ENCODE data around the gene GP1BA. TPM values are rescaled to one million over a fixed set of nuclear protein-coding genes. Genes with fewer than 3 reads are reported as not detected.
"Not testable (repeated sequence)": the region's sequence is repeated elsewhere in the genome, so short reads cannot be mapped to it uniquely, and the experiment has no call there.

Gene GP1BA
- total RNA-seq, 1 donor from 2014 or later: 0.47 TPM

- peaks cover 6% of the 10 kb centered on the region for H3K9me3 Mint-ChIP-seq (ENCODE audit: unreplicated experiment)
- DNase-seq: no peak
- H3K27me3 Mint-ChIP-seq (ENCODE audit: unreplicated experiment): peaks cover 20% of the 10 kb centered on the region
- peaks cover 10% of the 10 kb centered on the region for H3K4me1 Mint-ChIP-seq (ENCODE audit: low read depth, unreplicated experiment)
- H3K4me3 Mint-ChIP-seq (ENCODE audit: unreplicated experiment): no peak overlapping the region
- H3K36me3 Mint-ChIP-seq (ENCODE audit: unreplicated experiment): no peaks in the 10 kb centered on the region
- no peak for TF ChIP-seq CTCF (IDR thresholded peaks at IDR 0.05; ENCODE audit: partially characterized antibody, unreplicated experiment)
- no peak overlapping the region for H3K27ac Mint-ChIP-seq (ENCODE audit: unreplicated experiment)
Measured at GRCh38 chr17:4901108-4901647, 30.9 kb upstream of the GP1BA start.

GRCh38 chr17:4901648-4902344, 30.3 kb upstream of the GP1BA start:
- no peak for DNase-seq
- H3K4me3 Mint-ChIP-seq (ENCODE audit: unreplicated experiment): no peak overlapping the region

GRCh38 chr17:4902540-4902939, 29.5 kb upstream of the GP1BA start:
- Mint-ChIP-seq H3K36me3 (ENCODE audit: unreplicated experiment) (no peaks in the 10 kb centered on the region), H3K27ac (ENCODE audit: unreplicated experiment) (no peak overlapping the region), H3K9me3 (ENCODE audit: unreplicated experiment) (peaks cover 6% of the 10 kb centered on the region), H3K4me3 (ENCODE audit: unreplicated experiment) (no peak overlapping the region), H3K27me3 (ENCODE audit: unreplicated experiment) (peaks cover 20% of the 10 kb centered on the region), H3K4me1 (ENCODE audit: low read depth, unreplicated experiment) (peaks cover 10% of the 10 kb centered on the region)
- no peak for TF ChIP-seq CTCF (IDR thresholded peaks at IDR 0.05; ENCODE audit: partially characterized antibody, unreplicated experiment)
- DNase-seq: no peak

More at GRCh38 chr17:4901648-4902344, 30.3 kb upstream of the GP1BA start:
- Mint-ChIP-seq H3K27me3 (ENCODE audit: unreplicated experiment) (peaks cover 20% of the 10 kb centered on the region), H3K4me1 (ENCODE audit: low read depth, unreplicated experiment) (peaks cover 10% of the 10 kb centered on the region), H3K9me3 (ENCODE audit: unreplicated experiment) (peaks cover 6% of the 10 kb centered on the region), H3K27ac (ENCODE audit: unreplicated experiment) (no peak overlapping the region), H3K36me3 (ENCODE audit: unreplicated experiment) (no peaks in the 10 kb centered on the region)
- TF ChIP-seq CTCF (IDR thresholded peaks at IDR 0.05; ENCODE audit: partially characterized antibody, unreplicated experiment): no peak

- H3K4me1 Mint-ChIP-seq (ENCODE audit: low read depth, unreplicated experiment): peaks cover 10% of the 10 kb centered on the region
- no peaks in the 10 kb centered on the region for H3K36me3 Mint-ChIP-seq (ENCODE audit: unreplicated experiment)
- peak; percentile 79 for TF ChIP-seq CTCF (IDR thresholded peaks at IDR 0.05; ENCODE audit: partially characterized antibody, unreplicated experiment)
- peaks cover 6% of the 10 kb centered on the region for H3K9me3 Mint-ChIP-seq (ENCODE audit: unreplicated experiment)
- peak within 1 kb of the TSS; percentile 0 for H3K27ac Mint-ChIP-seq (ENCODE audit: unreplicated experiment)
- H3K27me3 Mint-ChIP-seq (ENCODE audit: unreplicated experiment): peaks cover 20% of the 10 kb centered on the region
- H3K4me3 Mint-ChIP-seq (ENCODE audit: unreplicated experiment): no peak within 1 kb of the TSS
- peak; percentile 78 for DNase-seq
Measured at GRCh38 chr17:4903051-4903818, 28.8 kb upstream of the GP1BA start, which contains the start of gene CHRNE. Gene CHRNE (minus strand): TSS chr17:4903098. CDS start chr17:4903063, 35 bp downstream.

GRCh38 chr17:4906642-4907041, 25.4 kb upstream of the GP1BA start:
- H3K36me3 Mint-ChIP-seq (ENCODE audit: unreplicated experiment); H3K9me3 Mint-ChIP-seq (ENCODE audit: unreplicated experiment); H3K27ac Mint-ChIP-seq (ENCODE audit: unreplicated experiment); H3K4me3 Mint-ChIP-seq (ENCODE audit: unreplicated experiment); H3K4me1 Mint-ChIP-seq (ENCODE audit: low read depth, unreplicated experiment); DNase-seq: not testable (repeated sequence)
- peaks cover 20% of the 10 kb centered on the region for H3K27me3 Mint-ChIP-seq (ENCODE audit: unreplicated experiment)
